Head of caudate nucleus (tissue), 42 donors: ENCODE measurements around the gene RNF123.

Source experiments
- DNase-seq, 42 donors: peaks; one replicate each; pipeline versions ENCODE4 v3.0.0 to v3.0.0-alpha.2; 2020 to 2021; ENCODE audit warnings: mixed read lengths in 7 of 42
- intact Hi-C: fragments of 100-400 bp; cut with DNase I; formaldehyde crosslinking; loops from one replicate; pipeline ENCODE4 v1.15.0; 2022

RNF123 gene

GRCh38 chr3:49761661-49762060, 72.3 kb downstream of the RNF123 start:
- no peak for DNase-seq
- intact Hi-C loops = no loop called here

- DNase-seq = no peak
These were observed 74.6 kb downstream of the RNF123 start for GRCh38 chr3:49763981-49764380.

GRCh38 chr3:49769286-49769915, 80.0 kb downstream of the RNF123 start:
- DNase-seq = no peak
- intact Hi-C loops = no loop called here

More at GRCh38 chr3:49763981-49764380, 74.6 kb downstream of the RNF123 start:
- intact Hi-C loops = no loop called here

- intact Hi-C loops = no loop called here
- DNase-seq = no peak
These were observed 80.6 kb downstream of the RNF123 start for GRCh38 chr3:49769926-49770325.
